NCI-H345 (cell line): ENCODE measurements around the gene COX19.
"Not testable (repeated sequence)": the region's sequence is repeated elsewhere in the genome, so short reads cannot be mapped to it uniquely, and the experiment has no call there.

Experiments
- DNase-seq: peaks from one replicate; lab custom pipeline; 2025; lab: John Stamatoyannopoulos, UW

The COX19 gene

GRCh38 chr7:960269-960871 lies 15.0 kb downstream of the COX19 start:
- DNase-seq, result no peak

DNA sequence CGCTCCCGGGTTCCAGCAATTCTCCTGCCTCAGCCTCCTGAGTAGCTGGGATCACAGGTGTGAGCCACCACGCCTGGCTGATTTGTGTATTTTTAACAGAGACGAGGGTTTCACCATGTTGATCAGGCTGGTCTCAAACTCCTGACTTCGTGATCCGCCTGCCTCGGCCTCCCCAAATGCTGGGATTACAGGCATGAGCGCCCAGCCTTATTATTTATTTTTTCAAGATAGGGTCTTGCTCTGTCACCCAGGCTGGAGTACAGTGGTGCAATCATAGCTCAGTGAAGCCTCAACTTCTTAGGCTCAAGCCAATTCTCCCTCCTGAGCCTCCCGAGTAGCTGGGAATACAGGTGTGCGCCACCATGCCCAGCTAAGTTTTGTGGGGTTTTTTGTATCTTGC lies 15.6 kb downstream of the COX19 start:
- DNase-seq, result not testable (repeated sequence)

GRCh38 chr7:959271-959670 lies 16.1 kb downstream of the COX19 start:
- DNase-seq, result no peak

GRCh38 chr7:958221-959200 lies 16.8 kb downstream of the COX19 start:
- DNase-seq, result no peak

DNA sequence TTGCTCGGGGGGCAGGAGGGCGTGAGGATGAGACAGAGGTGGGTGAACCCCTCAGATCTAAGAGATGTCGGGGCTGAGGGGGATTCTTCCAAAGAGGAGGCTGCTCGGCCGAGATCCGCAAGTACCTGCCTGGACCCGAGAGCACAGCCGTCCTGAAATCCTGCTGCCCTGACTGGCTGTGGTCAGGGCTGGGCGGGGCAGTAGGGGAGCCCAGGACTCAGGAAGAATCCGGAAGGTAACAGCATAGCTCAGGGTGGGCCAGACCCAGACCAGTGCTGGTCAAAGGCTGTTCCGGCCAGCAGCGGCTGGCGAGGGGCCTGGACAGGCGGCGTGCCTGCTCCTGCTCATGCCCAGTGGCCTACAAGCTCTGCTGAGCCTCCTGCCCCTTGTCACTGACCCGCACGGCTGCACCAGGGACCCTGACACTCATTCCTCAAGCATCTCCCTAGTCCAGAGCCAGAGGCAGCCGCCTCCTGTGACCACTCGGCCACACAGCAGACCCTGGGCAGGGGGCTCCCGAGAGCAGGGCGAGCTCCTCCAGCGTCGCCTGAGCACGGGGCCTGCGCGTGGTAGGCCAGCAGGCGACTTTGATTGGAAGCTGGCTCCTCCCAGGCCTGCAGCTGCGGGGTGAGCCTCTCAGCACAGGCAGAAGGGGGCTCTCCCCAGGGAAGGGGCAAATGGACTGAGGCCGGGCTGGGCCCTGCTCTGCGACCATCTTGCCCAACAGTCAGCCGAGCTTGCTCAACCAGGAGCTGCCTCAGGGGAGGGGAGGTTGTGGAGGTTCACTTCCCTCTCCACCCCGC lies 17.7 kb downstream of the COX19 start:
- no peak for DNase-seq

DNA sequence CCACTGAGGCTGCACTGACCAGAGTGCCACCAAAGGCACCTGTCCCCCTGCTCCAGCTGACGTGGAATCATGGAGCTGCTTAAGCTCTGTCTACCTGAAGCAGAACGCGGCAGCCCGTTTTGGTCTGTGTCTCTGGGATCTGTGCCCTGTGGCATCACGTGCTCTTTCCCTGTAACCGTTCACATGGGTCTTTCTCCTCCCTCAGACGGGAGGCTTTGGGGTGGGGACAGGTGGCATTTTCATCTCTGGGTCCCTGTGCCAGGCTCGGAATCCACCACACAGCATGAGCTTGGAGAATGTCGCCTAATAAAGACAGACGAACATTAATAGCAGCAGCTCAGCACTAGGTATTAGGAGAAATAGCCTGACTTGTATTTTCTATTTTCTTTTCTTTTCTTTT lies 19.3 kb downstream of the COX19 start:
- no peak for DNase-seq

- no peak for DNase-seq
These were observed 20.8 kb downstream of the COX19 start, which contains the start of gene ADAP1 for GRCh38 chr7:954330-955238. ADAP1 (minus strand) TSS chr7:954680; CDS start chr7:954477, 203 bp downstream.

DNA sequence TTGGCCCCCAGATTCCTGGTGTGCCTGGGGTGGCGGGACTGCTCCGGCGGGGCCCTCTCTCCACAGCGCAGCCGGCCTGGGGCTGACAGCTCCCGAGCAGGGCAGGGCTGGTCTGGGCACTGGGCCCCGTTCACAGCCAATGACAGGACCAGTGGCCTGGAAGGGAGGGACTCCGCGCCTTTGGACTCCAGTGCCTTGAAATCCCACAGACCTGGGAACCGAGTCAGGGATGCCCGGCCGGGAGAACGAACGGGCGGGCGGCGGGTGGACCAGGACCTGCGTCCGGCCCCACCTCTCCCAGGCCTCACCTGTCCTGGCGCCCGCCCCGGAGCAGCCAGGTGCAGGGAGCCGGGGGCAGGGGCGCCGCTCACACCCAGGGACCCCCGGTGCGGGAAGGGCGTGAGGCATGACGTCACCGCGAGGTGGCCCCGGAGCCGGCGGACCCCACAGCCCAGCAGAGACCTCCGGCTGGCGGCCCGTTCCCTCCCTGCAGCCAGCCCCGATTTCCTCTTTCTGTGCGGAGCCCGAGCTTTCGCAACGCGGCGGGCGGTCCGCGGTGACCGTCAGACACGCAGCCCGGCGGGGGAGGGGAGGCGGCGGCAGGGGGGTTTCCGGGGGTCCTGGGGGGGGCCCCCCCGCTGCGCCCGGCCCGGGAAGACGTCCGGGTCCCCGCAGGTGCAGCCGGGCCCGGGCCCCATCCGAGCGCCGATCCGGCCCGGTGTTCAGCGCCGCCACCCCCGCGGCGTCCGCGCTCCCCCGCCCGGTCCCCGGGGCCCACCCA lies 21.6 kb downstream of the COX19 start:
- no peak for DNase-seq

- DNase-seq, result no peak
These were observed 22.6 kb downstream of the COX19 start for GRCh38 chr7:952548-953441.

- no peak for DNase-seq
These were observed 23.3 kb downstream of the COX19 start for GRCh38 chr7:951881-952547.

DNA sequence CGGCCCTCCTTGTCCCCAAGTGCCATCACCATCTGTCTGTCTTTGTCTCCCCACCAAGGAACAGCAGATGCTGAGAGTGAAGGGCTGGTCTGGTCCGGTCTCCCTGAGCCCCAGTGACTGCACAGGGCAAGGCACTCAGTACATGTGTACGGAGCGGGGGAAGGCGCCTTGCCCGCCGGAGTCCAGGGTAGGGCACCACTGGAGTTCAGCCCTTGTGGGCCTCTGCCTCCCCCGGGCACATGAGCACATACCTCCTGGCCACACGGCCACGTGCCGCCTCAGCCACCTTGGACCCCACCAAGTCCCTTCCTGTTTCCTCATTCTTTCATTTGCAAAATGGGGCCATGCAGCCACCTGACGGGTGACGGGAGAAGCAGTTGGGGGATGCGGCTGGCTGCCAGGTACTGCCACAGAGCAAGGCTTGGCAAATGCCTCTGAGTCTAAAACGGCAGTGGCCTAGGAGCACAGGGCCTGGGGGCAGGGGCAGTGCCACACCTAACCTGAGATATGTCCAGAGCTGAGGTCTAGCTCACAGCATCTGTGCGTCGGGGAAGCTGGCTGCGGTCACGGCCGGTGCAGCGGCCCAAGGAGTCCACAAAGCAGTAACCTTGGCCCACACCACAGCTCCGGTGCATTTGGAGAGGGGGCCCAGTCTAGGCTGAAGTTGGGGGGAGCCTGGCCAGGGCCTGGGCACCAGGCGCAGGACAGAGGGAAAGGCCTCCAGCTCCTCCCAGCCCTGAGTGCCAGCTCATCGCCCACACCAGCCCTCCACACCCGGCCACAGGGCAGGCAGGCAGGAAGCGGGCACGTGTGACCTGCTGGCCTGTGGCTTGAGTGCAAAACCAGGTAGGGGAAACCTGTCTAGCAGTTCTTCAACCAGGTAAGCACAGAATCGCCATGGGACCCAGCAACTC lies 26.1 kb downstream of the COX19 start:
- no peak for DNase-seq

DNA sequence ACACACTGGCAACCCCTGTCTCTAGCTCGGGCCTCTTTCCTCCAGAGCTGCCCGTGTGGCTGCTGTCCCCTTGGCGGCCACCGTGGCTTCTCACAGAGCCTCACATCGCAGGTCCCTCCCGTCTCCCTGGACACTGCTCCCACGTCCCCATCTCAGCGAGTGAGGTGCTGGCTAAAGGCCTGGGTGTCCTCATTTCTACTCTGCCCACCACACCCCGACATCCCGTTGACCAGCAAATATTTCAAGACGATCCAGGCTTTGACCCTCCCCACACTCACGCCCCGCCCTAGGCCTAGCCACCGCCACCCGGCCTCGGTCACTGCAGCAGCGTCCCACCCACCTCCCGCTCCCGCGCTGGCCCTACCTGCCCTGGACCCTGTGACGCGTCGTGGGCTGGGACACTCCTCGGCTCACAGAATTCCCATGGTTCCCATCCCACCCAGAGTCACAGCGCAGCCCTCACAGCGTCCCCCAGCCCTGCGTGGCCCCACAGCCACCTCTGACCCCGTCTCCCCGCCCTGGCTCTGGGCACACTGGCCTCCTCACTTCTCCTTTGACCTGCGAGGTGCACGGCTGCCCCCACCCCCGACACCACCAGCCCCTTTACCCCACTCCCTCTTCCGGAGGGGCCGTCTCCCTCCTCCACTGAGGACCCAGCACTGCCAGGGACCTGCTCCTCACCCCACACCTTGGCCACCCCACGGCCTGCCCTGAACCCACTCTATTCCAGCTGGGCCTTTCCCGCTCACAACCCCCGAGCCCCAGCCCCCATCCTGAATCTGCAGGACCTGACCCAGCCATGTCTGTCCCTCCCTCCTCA lies 27.7 kb downstream of the COX19 start:
- no peak for DNase-seq

- no peak for DNase-seq
These were observed 28.9 kb downstream of the COX19 start for GRCh38 chr7:946256-946996.

- DNase-seq, result no peak
These were observed 29.6 kb downstream of the COX19 start for GRCh38 chr7:945556-946255.

- DNase-seq, result no peak
These were observed 30.2 kb downstream of the COX19 start for GRCh38 chr7:945147-945555.

- DNase-seq, result no peak
These were observed 30.6 kb downstream of the COX19 start for GRCh38 chr7:944744-945143.
